Endodermal cell (in vitro differentiated cells): ENCODE data around the gene RAX2. TPM values are rescaled to one million over a fixed set of nuclear protein-coding genes. Genes with fewer than 3 reads are reported as not detected.

ENCODE experiments used
- DNase-seq: peaks from one replicate; pipeline ENCODE4 v3.0.0-alpha.2; 2017
- H3K27ac ChIP-seq: 2 replicates; pipeline ENCODE4 v1.5.1; 2013; ENCODE audit warnings: mild to moderate bottlenecking, low read depth, low read length, moderate library complexity
- H3K27me3 ChIP-seq: 2 replicates; pipeline ENCODE4 v1.6.1; 2013; ENCODE audit warnings: mild to moderate bottlenecking, low read length, moderate library complexity; ENCODE audit not compliant: insufficient read depth, control insufficient read depth, poor library complexity, severe bottlenecking
- H3K36me3 ChIP-seq: 2 replicates; pipeline ENCODE4 v1.7.0; 2013; ENCODE audit warnings: mild to moderate bottlenecking, low read length, moderate library complexity; ENCODE audit not compliant: control insufficient read depth, insufficient read depth
- H3K4me1 ChIP-seq: one replicate; pipeline ENCODE4 v1.7.0; 2013; ENCODE audit warnings: low read length; ENCODE audit not compliant: control insufficient read depth, insufficient read depth
- H3K4me3 ChIP-seq: 2 replicates; pipeline ENCODE4 v1.5.1; 2013; ENCODE audit warnings: mild to moderate bottlenecking, low read length, moderate library complexity
- H3K9ac ChIP-seq: 2 replicates; pipeline ENCODE4 v1.6.1; 2013; ENCODE audit warnings: mild to moderate bottlenecking, low read length, moderate library complexity; ENCODE audit not compliant: poor library complexity, severe bottlenecking; ENCODE audit errors: extremely low read depth
- H3K9me3 ChIP-seq: 2 replicates; pipeline ENCODE4 v1.6.1; 2013; ENCODE audit warnings: mild to moderate bottlenecking, low read length, moderate library complexity; ENCODE audit not compliant: control insufficient read depth
- H3K27ac Mint-ChIP-seq: 2 replicates; pipeline ENCODE4 v1.8.0; 2020; ENCODE audit warnings: mixed read lengths
- H3K27me3 Mint-ChIP-seq: 2 replicates; pipeline ENCODE4 v1.8.0; 2021; ENCODE audit warnings: mild to moderate bottlenecking, mixed read lengths; ENCODE audit not compliant: insufficient read depth
- H3K36me3 Mint-ChIP-seq: 2 replicates; pipeline ENCODE4 v1.8.0; 2020; ENCODE audit warnings: low read depth, mixed read lengths
- H3K4me1 Mint-ChIP-seq: 2 replicates; pipeline ENCODE4 v1.8.0; 2020; ENCODE audit warnings: mixed read lengths
- H3K4me3 Mint-ChIP-seq: 2 replicates; pipeline ENCODE4 v1.8.0; 2020; ENCODE audit warnings: mild to moderate bottlenecking, moderate library complexity, mixed read lengths
- H3K9me3 Mint-ChIP-seq: 2 replicates; pipeline ENCODE4 v1.8.0; 2020; ENCODE audit warnings: mild to moderate bottlenecking, mixed read lengths
- CTCF ChIP-seq: fragments of 200-600 bp; sonication (generic); conservative IDR thresholded peaks from 2 replicates; pipeline ENCODE4 v1.5.0; 2021; ENCODE audit warnings: antibody characterized with exemption, mild to moderate bottlenecking
- WGBS, 2 experiments: methylation state at CpG; one replicate each; pipeline versions ENCODE4 v1.1.5 to v1.1.7; 2013; ENCODE audit warnings: missing lambda C conversion rate in 2 of 2, mixed read lengths in 1 of 2; ENCODE audit not compliant: insufficient coverage in 1 of 2, insufficient read length in 1 of 2; 5-methylcytosine and 5-hydroxymethylcytosine counted together
- total RNA-seq, 2 donors: library from RNA; stranded (reverse); fragmentation: NEBNext Ultra II Directional in 1 of 2; extraction: Animal tissue kit (Norgen Biotek cat#: 25700) in 1 of 2; gene quantifications; 2 replicates in 1 of 2; 3 replicates in 1 of 2; pipeline ENCODE4 v1.2.1, GENCODE V29; 2021

The RAX2 gene
- total RNA-seq, 2 donors from 2014 or later = not detected

GRCh38 chr19:3805859-3806258 lies 33.8 kb upstream of the RAX2 start:
- TF ChIP-seq CTCF = no peak
- DNase-seq = peak; percentile 37

GRCh38 chr19:3804429-3804828 lies 32.4 kb upstream of the RAX2 start:
- Mint-ChIP-seq H3K4me3 (no peak overlapping the region), H3K27ac (no peak overlapping the region), H3K27me3 (peaks cover 30% of the 10 kb centered on the region), H3K36me3 (no peaks in the 10 kb centered on the region), H3K4me1 (no peaks in the 10 kb centered on the region), H3K9me3 (no peaks in the 10 kb centered on the region)
- DNase-seq = no peak
- WGBS, 2 experiments = 91 to 92% methylated on average over 6 to 13 of the region's 13 CpGs
- no peaks in the 10 kb centered on the region for H3K36me3 ChIP-seq
- TF ChIP-seq CTCF = no peak
- peaks cover 30% of the 10 kb centered on the region for H3K27me3 ChIP-seq
- no peak overlapping the region for H3K27ac ChIP-seq
- no peaks in the 10 kb centered on the region for H3K9me3 ChIP-seq
- H3K4me1 ChIP-seq = no peaks in the 10 kb centered on the region
- H3K9ac ChIP-seq = no peak overlapping the region
- no peak overlapping the region for H3K4me3 ChIP-seq

More at GRCh38 chr19:3805859-3806258, 33.8 kb upstream of the RAX2 start:
- H3K9me3 Mint-ChIP-seq = no peaks in the 10 kb centered on the region
- no peaks in the 10 kb centered on the region for H3K4me1 ChIP-seq
- no peak overlapping the region for H3K4me3 Mint-ChIP-seq
- H3K9ac ChIP-seq = no peak overlapping the region
- H3K27me3 Mint-ChIP-seq = peaks cover 22% of the 10 kb centered on the region
- WGBS, 2 experiments = 91 to 94% methylated on average over 18 to 29 of the region's 29 CpGs
- no peaks in the 10 kb centered on the region for H3K4me1 Mint-ChIP-seq
- no peak overlapping the region for H3K27ac ChIP-seq
- no peaks in the 10 kb centered on the region for H3K9me3 ChIP-seq
- H3K27me3 ChIP-seq = peaks cover 18% of the 10 kb centered on the region
- no peaks in the 10 kb centered on the region for H3K36me3 ChIP-seq
- no peak overlapping the region for H3K4me3 ChIP-seq
- no peak overlapping the region for H3K27ac Mint-ChIP-seq
- no peaks in the 10 kb centered on the region for H3K36me3 Mint-ChIP-seq

- no peak overlapping the region for H3K4me3 Mint-ChIP-seq
- Histone ChIP-seq H3K36me3 (no peaks in the 10 kb centered on the region), H3K4me1 (no peaks in the 10 kb centered on the region), H3K4me3 (no peak overlapping the region), H3K27ac (no peak overlapping the region), H3K9ac (no peak overlapping the region), H3K9me3 (no peaks in the 10 kb centered on the region), H3K27me3 (peaks cover 33% of the 10 kb centered on the region)
- no peak for TF ChIP-seq CTCF
- no peaks in the 10 kb centered on the region for H3K4me1 Mint-ChIP-seq
- no peak for DNase-seq
- no peak overlapping the region for H3K27ac Mint-ChIP-seq
- H3K36me3 Mint-ChIP-seq = no peaks in the 10 kb centered on the region
- no peaks in the 10 kb centered on the region for H3K9me3 Mint-ChIP-seq
- peaks cover 34% of the 10 kb centered on the region for H3K27me3 Mint-ChIP-seq
- 93 to 100% methylated on average over 6 to 10 of the region's 10 CpGs for WGBS, 2 experiments
These were observed 32.0 kb upstream of the RAX2 start for GRCh38 chr19:3803986-3804385.
